ENCODE data around the gene EPSTI1.
"Not testable (repeated sequence)": the region's sequence is repeated elsewhere in the genome, so short reads cannot be mapped to it uniquely, and the experiment has no call there.

The EPSTI1 gene

GRCh38 chr13:43003729-43004128 lies 11.7 kb upstream of the EPSTI1 start:
- DNase-seq = no peak

- no peak for DNase-seq
Measured at GRCh38 chr13:43003010-43003409, 11.0 kb upstream of the EPSTI1 start.

GRCh38 chr13:43002021-43002420 lies 10.0 kb upstream of the EPSTI1 start:
- DNase-seq = no peak

- DNase-seq = no peak
Measured at GRCh38 chr13:43000676-43001075, 8.6 kb upstream of the EPSTI1 start.

- no peak for DNase-seq
Measured at GRCh38 chr13:42999491-42999890, 7.5 kb upstream of the EPSTI1 start.

- DNase-seq = no peak
Measured at GRCh38 chr13:42997381-42997780, 5.3 kb upstream of the EPSTI1 start.

GRCh38 chr13:42996584-42996983 lies 4.5 kb upstream of the EPSTI1 start:
- DNase-seq = peak; percentile 82

- DNase-seq = no peak
Measured at GRCh38 chr13:42994878-42995277, 2.8 kb upstream of the EPSTI1 start.

- DNase-seq = no peak
Measured at GRCh38 chr13:42992764-42993122, 702 bp upstream of the EPSTI1 start.

GRCh38 chr13:42991233-42991897 lies 676 bp downstream of the EPSTI1 start:
- not testable (repeated sequence) for DNase-seq

GRCh38 chr13:42990291-42991232 lies 1.5 kb downstream of the EPSTI1 start:
- DNase-seq = no peak

- DNase-seq = no peak
Measured at GRCh38 chr13:42986176-42986574, 5.9 kb downstream of the EPSTI1 start.

GRCh38 chr13:42985312-42986175 lies 6.5 kb downstream of the EPSTI1 start:
- peak; percentile 9 for DNase-seq

GRCh38 chr13:42984691-42985090 lies 7.3 kb downstream of the EPSTI1 start:
- no peak for DNase-seq

GRCh38 chr13:42984026-42984425 lies 8.0 kb downstream of the EPSTI1 start:
- DNase-seq = no peak

GRCh38 chr13:42981853-42982252 lies 10.2 kb downstream of the EPSTI1 start:
- DNase-seq = no peak

GRCh38 chr13:42981317-42981716 lies 10.7 kb downstream of the EPSTI1 start:
- DNase-seq = no peak

- no peak for DNase-seq
Measured at GRCh38 chr13:42977219-42977659, 14.8 kb downstream of the EPSTI1 start.

GRCh38 chr13:42976066-42976465 lies 16.0 kb downstream of the EPSTI1 start:
- DNase-seq = no peak

- no peak for DNase-seq
Measured at GRCh38 chr13:42973581-42973980, 18.5 kb downstream of the EPSTI1 start.

GRCh38 chr13:42971691-42972347 lies 20.2 kb downstream of the EPSTI1 start:
- DNase-seq = no peak

- DNase-seq = peak; percentile 10
Measured at GRCh38 chr13:42970824-42971690, 21.0 kb downstream of the EPSTI1 start.

All from kidney glomerular epithelial cell (primary cell).